ENCODE results near the gene SYNE2. TPM values are rescaled to one million over a fixed set of nuclear protein-coding genes. Genes with fewer than 3 reads are reported as not detected.

The SYNE2 gene
- polyA plus RNA-seq, 1 donor from 2014 or later, result 18.1 TPM

GRCh38 chr14:63910583-63911363 is 58.0 kb downstream of the SYNE2 start:
- no peak overlapping the region for H3K27ac Mint-ChIP-seq

GRCh38 chr14:63911404-63911803 is 58.6 kb downstream of the SYNE2 start:
- no peak overlapping the region for H3K27ac Mint-ChIP-seq
- no peaks in the 10 kb centered on the region for H3K9me3 Mint-ChIP-seq
- H3K4me3 Mint-ChIP-seq, result no peak overlapping the region
- peaks cover 4% of the 10 kb centered on the region for H3K36me3 Mint-ChIP-seq
- H3K27me3 Mint-ChIP-seq, result no peaks in the 10 kb centered on the region
- H3K4me1 Mint-ChIP-seq, result peaks cover 7 to 9% (median 9%) of the 10 kb centered on the region in 3 donors

More at GRCh38 chr14:63910583-63911363, 58.0 kb downstream of the SYNE2 start:
- H3K4me3 Mint-ChIP-seq, result peak overlapping the region in 1 of 4 donors; percentile 42
- H3K36me3 Mint-ChIP-seq, result peaks cover 4% of the 10 kb centered on the region
- H3K9me3 Mint-ChIP-seq, result no peaks in the 10 kb centered on the region
- peaks cover 7 to 9% (median 9%) of the 10 kb centered on the region in 3 donors for H3K4me1 Mint-ChIP-seq
- no peaks in the 10 kb centered on the region for H3K27me3 Mint-ChIP-seq

GRCh38 chr14:63912286-63912685 is 59.5 kb downstream of the SYNE2 start:
- no peak overlapping the region for H3K4me3 Mint-ChIP-seq
- H3K27ac Mint-ChIP-seq, result no peak overlapping the region
- no peaks in the 10 kb centered on the region for H3K9me3 Mint-ChIP-seq
- peaks cover 5% of the 10 kb centered on the region for H3K36me3 Mint-ChIP-seq
- H3K4me1 Mint-ChIP-seq, result peaks cover 7 to 9% (median 9%) of the 10 kb centered on the region in 3 donors
- H3K27me3 Mint-ChIP-seq, result no peaks in the 10 kb centered on the region

- H3K4me3 Mint-ChIP-seq, result no peak overlapping the region
- no peaks in the 10 kb centered on the region for H3K27me3 Mint-ChIP-seq
- H3K4me1 Mint-ChIP-seq, result no peaks in the 10 kb centered on the region
- no peak overlapping the region for H3K27ac Mint-ChIP-seq
- no peaks in the 10 kb centered on the region for H3K9me3 Mint-ChIP-seq
- peaks cover 2% of the 10 kb centered on the region for H3K36me3 Mint-ChIP-seq
Observed at GRCh38 chr14:63918411-63918810, 65.6 kb downstream of the SYNE2 start.

GRCh38 chr14:63922696-63923421 is 70.1 kb downstream of the SYNE2 start:
- H3K4me1 Mint-ChIP-seq, result no peaks in the 10 kb centered on the region
- H3K27me3 Mint-ChIP-seq, result no peaks in the 10 kb centered on the region
- H3K4me3 Mint-ChIP-seq, result no peak overlapping the region
- peaks cover 4% of the 10 kb centered on the region for H3K36me3 Mint-ChIP-seq
- H3K27ac Mint-ChIP-seq, result no peak overlapping the region
- H3K9me3 Mint-ChIP-seq, result peaks cover 4 to 8% (median 4%) of the 10 kb centered on the region in 3 donors

GRCh38 chr14:63923422-63923752 is 70.6 kb downstream of the SYNE2 start:
- Mint-ChIP-seq H3K4me1 (no peaks in the 10 kb centered on the region), H3K4me3 (no peak overlapping the region), H3K9me3 (peaks cover 4 to 8% (median 6%) of the 10 kb centered on the region in 3 donors), H3K36me3 (peaks cover 4% of the 10 kb centered on the region), H3K27ac (no peak overlapping the region), H3K27me3 (no peaks in the 10 kb centered on the region)

GRCh38 chr14:63924375-63924774 is 71.6 kb downstream of the SYNE2 start:
- Mint-ChIP-seq H3K4me3 (no peak overlapping the region), H3K4me1 (no peaks in the 10 kb centered on the region), H3K36me3 (peaks cover 4% of the 10 kb centered on the region), H3K27ac (no peak overlapping the region), H3K9me3 (peaks cover 4 to 8% (median 6%) of the 10 kb centered on the region in 3 donors), H3K27me3 (no peaks in the 10 kb centered on the region)

- Mint-ChIP-seq H3K27me3 (no peaks in the 10 kb centered on the region), H3K4me1 (no peaks in the 10 kb centered on the region), H3K9me3 (peaks cover 4 to 8% (median 6%) of the 10 kb centered on the region in 3 donors), H3K36me3 (peaks cover 4% of the 10 kb centered on the region), H3K27ac (no peak overlapping the region), H3K4me3 (no peak overlapping the region)
Observed at GRCh38 chr14:63926641-63927040, 73.8 kb downstream of the SYNE2 start.

GRCh38 chr14:63928744-63929174 is 76.0 kb downstream of the SYNE2 start:
- Mint-ChIP-seq H3K27me3 (no peaks in the 10 kb centered on the region), H3K27ac (no peak overlapping the region), H3K9me3 (peaks cover 4 to 8% (median 6%) of the 10 kb centered on the region in 3 donors)

GRCh38 chr14:63933110-63933509 is 80.3 kb downstream of the SYNE2 start:
- H3K9me3 Mint-ChIP-seq, result peaks cover 0 to under 1% (median 0%) of the 10 kb centered on the region in 3 donors
- peaks cover 0 to 4% (median 4%) of the 10 kb centered on the region in 3 donors for H3K4me1 Mint-ChIP-seq
- H3K36me3 Mint-ChIP-seq, result no peaks in the 10 kb centered on the region
- peak overlapping the region in 1 of 3 donors; percentile 14 for H3K27ac Mint-ChIP-seq
- no peaks in the 10 kb centered on the region for H3K27me3 Mint-ChIP-seq
- H3K4me3 Mint-ChIP-seq, result peak overlapping the region in 2 of 4 donors; percentile 52 to 70

More at GRCh38 chr14:63928744-63929174, 76.0 kb downstream of the SYNE2 start:
- H3K36me3 Mint-ChIP-seq, result peaks cover 4% of the 10 kb centered on the region
- no peak overlapping the region for H3K4me3 Mint-ChIP-seq
- H3K4me1 Mint-ChIP-seq, result peaks cover 0 to 4% (median 4%) of the 10 kb centered on the region in 3 donors

- no peaks in the 10 kb centered on the region for H3K27me3 Mint-ChIP-seq
- H3K27ac Mint-ChIP-seq, result no peak overlapping the region
- H3K4me3 Mint-ChIP-seq, result no peak overlapping the region
- H3K36me3 Mint-ChIP-seq, result no peaks in the 10 kb centered on the region
- peaks cover 0 to 4% (median 4%) of the 10 kb centered on the region in 3 donors for H3K4me1 Mint-ChIP-seq
- no peaks in the 10 kb centered on the region for H3K9me3 Mint-ChIP-seq
Observed at GRCh38 chr14:63933711-63934110, 80.9 kb downstream of the SYNE2 start.

GRCh38 chr14:63938198-63939005 is 85.6 kb downstream of the SYNE2 start:
- peaks cover 3% of the 10 kb centered on the region for H3K36me3 Mint-ChIP-seq
- peaks cover 0 to 2% (median 0%) of the 10 kb centered on the region in 3 donors for H3K4me1 Mint-ChIP-seq
- no peak overlapping the region for H3K27ac Mint-ChIP-seq
- H3K27me3 Mint-ChIP-seq, result no peaks in the 10 kb centered on the region
- no peaks in the 10 kb centered on the region for H3K9me3 Mint-ChIP-seq
- H3K4me3 Mint-ChIP-seq, result no peak overlapping the region

- Mint-ChIP-seq H3K9me3 (no peaks in the 10 kb centered on the region), H3K27ac (no peak overlapping the region), H3K27me3 (no peaks in the 10 kb centered on the region), H3K36me3 (peaks cover 3% of the 10 kb centered on the region), H3K4me1 (peaks cover 0 to 2% (median 0%) of the 10 kb centered on the region in 3 donors), H3K4me3 (no peak overlapping the region)
Observed at GRCh38 chr14:63939006-63939270, 86.1 kb downstream of the SYNE2 start.

GRCh38 chr14:63940387-63940786 is 87.6 kb downstream of the SYNE2 start:
- peaks cover 5% of the 10 kb centered on the region for H3K36me3 Mint-ChIP-seq
- peaks cover 0 to 2% (median 0%) of the 10 kb centered on the region in 3 donors for H3K4me1 Mint-ChIP-seq
- H3K4me3 Mint-ChIP-seq, result no peak overlapping the region
- H3K27me3 Mint-ChIP-seq, result no peaks in the 10 kb centered on the region
- no peaks in the 10 kb centered on the region for H3K9me3 Mint-ChIP-seq
- no peak overlapping the region for H3K27ac Mint-ChIP-seq

- Mint-ChIP-seq H3K27me3 (no peaks in the 10 kb centered on the region), H3K27ac (peak overlapping the region in 1 of 3 donors; percentile 6), H3K4me3 (no peak overlapping the region), H3K9me3 (no peaks in the 10 kb centered on the region), H3K4me1 (peaks cover 0 to 2% (median 0%) of the 10 kb centered on the region in 3 donors), H3K36me3 (peaks cover 5% of the 10 kb centered on the region)
Observed at GRCh38 chr14:63941023-63941422, 88.2 kb downstream of the SYNE2 start.
